ENCODE results near the gene RBM10.
"Not testable (repeated sequence)": the region's sequence is repeated elsewhere in the genome, so short reads cannot be mapped to it uniquely, and the experiment has no call there.

The RBM10 gene

GRCh38 chrX:47144626-47145394 lies at the start of gene RBM10, which contains the start of gene NDUFB11:
Gene RBM10 (plus strand): TSS chrX:47145221. CDS start chrX:47147482, 2,261 bp downstream.
Gene NDUFB11 (minus strand): TSS chrX:47144702. CDS start chrX:47144679, 23 bp downstream.
- peak; percentile 90 for DNase-seq (ENCODE audit: low spot score)

GRCh38 chrX:47097018-47097417 lies 48.0 kb upstream of the RBM10 start:
- no peak for DNase-seq (ENCODE audit: low spot score)

GRCh38 chrX:47098338-47099094 lies 46.5 kb upstream of the RBM10 start:
- peak; percentile 8 for DNase-seq (ENCODE audit: low spot score)

GRCh38 chrX:47101206-47101605 lies 43.8 kb upstream of the RBM10 start:
- DNase-seq (ENCODE audit: low spot score), result no peak

GRCh38 chrX:47110936-47111615 lies 33.9 kb upstream of the RBM10 start:
- DNase-seq (ENCODE audit: low spot score), result not testable (repeated sequence)

- no peak for DNase-seq (ENCODE audit: low spot score)
Measured at GRCh38 chrX:47112316-47112954, 32.6 kb upstream of the RBM10 start.

- DNase-seq (ENCODE audit: low spot score), result not testable (repeated sequence)
Measured at GRCh38 chrX:47116551-47117110, 28.4 kb upstream of the RBM10 start.

GRCh38 chrX:47124466-47124865 lies 20.6 kb upstream of the RBM10 start:
- DNase-seq (ENCODE audit: low spot score), result not testable (repeated sequence)

- peak; percentile 87 for DNase-seq (ENCODE audit: low spot score)
Measured at GRCh38 chrX:47129157-47129898, 15.7 kb upstream of the RBM10 start.

GRCh38 chrX:47129899-47130358 lies 15.1 kb upstream of the RBM10 start:
- DNase-seq (ENCODE audit: low spot score), result no peak

GRCh38 chrX:47133493-47133892 lies 11.5 kb upstream of the RBM10 start:
- DNase-seq (ENCODE audit: low spot score), result no peak

GRCh38 chrX:47135650-47136049 lies 9.4 kb upstream of the RBM10 start:
- not testable (repeated sequence) for DNase-seq (ENCODE audit: low spot score)

- no peak for DNase-seq (ENCODE audit: low spot score)
Measured at GRCh38 chrX:47138171-47138570, 6.8 kb upstream of the RBM10 start.

- peak; percentile 49 for DNase-seq (ENCODE audit: low spot score)
Measured at GRCh38 chrX:47143894-47144625, 961 bp upstream of the RBM10 start.

- no peak for DNase-seq (ENCODE audit: low spot score)
Measured at GRCh38 chrX:47145395-47146120, 537 bp downstream of the RBM10 start.

- no peak for DNase-seq (ENCODE audit: low spot score)
Measured at GRCh38 chrX:47146121-47146935, 1.3 kb downstream of the RBM10 start.

GRCh38 chrX:47146936-47147859 lies 2.2 kb downstream of the RBM10 start:
- no peak for DNase-seq (ENCODE audit: low spot score)
